ENCODE data around the gene TM7SF3.
"Not testable (repeated sequence)": the region's sequence is repeated elsewhere in the genome, so short reads cannot be mapped to it uniquely, and the experiment has no call there.

TM7SF3 gene

GRCh38 chr12:27052742-27053141, 38.6 kb upstream of the TM7SF3 start:
- no peak for TF ChIP-seq CTCF (IDR thresholded peaks at IDR 0.05; ENCODE audit: low read length, missing control alignments)
- DNase-seq (ENCODE audit: low read depth), result no peak
- no peak overlapping the region for H3K4me3 ChIP-seq (replicated peaks; ENCODE audit: low read depth, low read length)

- no peak for DNase-seq (ENCODE audit: low read depth)
- no peak for TF ChIP-seq CTCF (IDR thresholded peaks at IDR 0.05; ENCODE audit: low read length, missing control alignments)
- no peak overlapping the region for H3K4me3 ChIP-seq (replicated peaks; ENCODE audit: low read depth, low read length)
Observed at GRCh38 chr12:27052176-27052575, 38.0 kb upstream of the TM7SF3 start.

GRCh38 chr12:27048822-27049752, 34.9 kb upstream of the TM7SF3 start:
- no peak overlapping the region for H3K4me3 ChIP-seq (replicated peaks; ENCODE audit: low read depth, low read length)
- DNase-seq (ENCODE audit: low read depth), result peak; percentile 84
- TF ChIP-seq CTCF (IDR thresholded peaks at IDR 0.05; ENCODE audit: low read length, missing control alignments), result no peak

DNA sequence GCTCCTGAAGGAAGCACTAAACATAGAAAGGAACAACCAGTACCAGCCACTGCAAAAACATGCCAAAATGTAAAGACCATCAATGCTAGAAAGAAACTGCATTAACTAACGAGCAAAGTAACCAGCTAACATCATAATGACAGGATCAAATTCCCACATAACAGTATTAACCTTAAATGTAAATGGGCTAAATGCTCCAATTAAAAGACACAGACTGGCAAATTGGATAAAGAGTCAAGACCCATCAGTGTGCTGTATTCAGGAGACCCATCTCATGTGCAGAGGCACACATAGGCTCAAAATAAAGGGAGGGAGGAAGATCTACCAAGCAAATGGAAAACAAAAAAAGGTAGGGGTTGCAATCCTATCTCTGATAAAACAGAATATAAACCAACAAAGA, 27.8 kb upstream of the TM7SF3 start:
- not testable (repeated sequence) for H3K4me3 ChIP-seq (replicated peaks; ENCODE audit: low read depth, low read length); DNase-seq (ENCODE audit: low read depth)

DNA sequence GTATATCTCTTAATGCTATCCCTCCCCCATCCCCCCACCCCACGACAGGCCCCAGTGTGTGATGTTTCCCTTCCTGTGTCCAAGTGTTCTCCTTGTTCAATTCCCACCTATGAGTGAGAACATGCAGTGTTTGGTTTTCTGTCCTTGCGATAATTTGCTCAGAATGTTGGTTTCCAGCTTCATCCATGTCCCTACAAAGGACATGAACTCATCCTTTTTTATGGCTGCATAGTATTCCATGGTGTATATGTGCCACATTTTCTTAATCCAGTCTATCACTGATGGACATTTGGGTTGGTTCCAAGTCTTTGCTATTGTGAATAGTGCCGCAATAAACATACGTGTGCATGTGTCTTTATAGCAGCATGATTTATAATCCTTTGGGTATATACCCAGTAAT, 26.5 kb upstream of the TM7SF3 start:
- H3K4me3 ChIP-seq (replicated peaks; ENCODE audit: low read depth, low read length); DNase-seq (ENCODE audit: low read depth): not testable (repeated sequence)

DNA sequence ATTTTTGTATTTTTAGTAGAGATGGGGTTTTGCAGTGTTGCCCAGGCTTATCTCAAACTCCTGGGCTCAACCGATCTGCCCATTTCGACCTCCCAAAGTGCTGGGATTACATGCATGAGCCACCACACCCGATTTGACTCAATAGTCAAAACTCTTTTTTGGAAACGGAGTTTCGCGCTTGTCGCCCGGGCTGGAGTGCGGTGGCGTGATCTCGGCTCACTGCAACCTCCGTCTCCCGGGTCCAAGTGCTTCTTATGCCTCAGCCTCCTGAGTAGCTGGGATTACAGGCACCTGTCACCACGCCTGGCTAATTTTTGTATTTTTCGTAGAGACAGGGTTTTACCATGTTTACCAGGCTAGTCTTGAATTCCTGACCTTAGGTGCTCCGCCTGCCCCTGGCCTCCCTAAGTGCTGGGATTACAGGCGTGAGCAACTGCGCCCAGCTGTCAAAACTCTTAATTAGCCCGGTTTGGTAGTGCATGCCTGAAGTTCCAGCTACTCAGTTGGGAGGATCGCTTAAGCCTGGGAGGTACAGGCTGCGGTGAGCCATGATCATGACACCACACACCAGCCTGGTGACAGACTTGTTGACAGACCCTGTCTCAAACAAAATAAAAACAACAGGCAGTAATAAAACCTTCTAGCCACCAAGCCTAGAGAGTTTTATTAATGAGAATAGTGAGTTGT, 20.6 kb upstream of the TM7SF3 start:
- no peak for DNase-seq (ENCODE audit: low read depth)
- H3K4me3 ChIP-seq (replicated peaks; ENCODE audit: low read depth, low read length), result no peak overlapping the region
- TF ChIP-seq CTCF (IDR thresholded peaks at IDR 0.05; ENCODE audit: low read length, missing control alignments), result no peak

GRCh38 chr12:27032679-27033078, 18.5 kb upstream of the TM7SF3 start:
- DNase-seq (ENCODE audit: low read depth), result no peak
- TF ChIP-seq CTCF (IDR thresholded peaks at IDR 0.05; ENCODE audit: low read length, missing control alignments), result no peak
- no peak overlapping the region for H3K4me3 ChIP-seq (replicated peaks; ENCODE audit: low read depth, low read length)

GRCh38 chr12:27031531-27031930, 17.3 kb upstream of the TM7SF3 start:
- no peak for DNase-seq (ENCODE audit: low read depth)
- no peak overlapping the region for H3K4me3 ChIP-seq (replicated peaks; ENCODE audit: low read depth, low read length)
- no peak for TF ChIP-seq CTCF (IDR thresholded peaks at IDR 0.05; ENCODE audit: low read length, missing control alignments)

Data from fibroblast of pulmonary artery (primary cell).